Measurements from ENCODE around the gene CLTC. TPM values are rescaled to one million over a fixed set of nuclear protein-coding genes. Genes with fewer than 3 reads are reported as not detected.
"Not testable (repeated sequence)": the region's sequence is repeated elsewhere in the genome, so short reads cannot be mapped to it uniquely, and the experiment has no call there.

The CLTC gene
- total RNA-seq (100 to 1,000 TPM; 177 to 183 TPM), polyA plus RNA-seq (41.1 TPM)

DNA sequence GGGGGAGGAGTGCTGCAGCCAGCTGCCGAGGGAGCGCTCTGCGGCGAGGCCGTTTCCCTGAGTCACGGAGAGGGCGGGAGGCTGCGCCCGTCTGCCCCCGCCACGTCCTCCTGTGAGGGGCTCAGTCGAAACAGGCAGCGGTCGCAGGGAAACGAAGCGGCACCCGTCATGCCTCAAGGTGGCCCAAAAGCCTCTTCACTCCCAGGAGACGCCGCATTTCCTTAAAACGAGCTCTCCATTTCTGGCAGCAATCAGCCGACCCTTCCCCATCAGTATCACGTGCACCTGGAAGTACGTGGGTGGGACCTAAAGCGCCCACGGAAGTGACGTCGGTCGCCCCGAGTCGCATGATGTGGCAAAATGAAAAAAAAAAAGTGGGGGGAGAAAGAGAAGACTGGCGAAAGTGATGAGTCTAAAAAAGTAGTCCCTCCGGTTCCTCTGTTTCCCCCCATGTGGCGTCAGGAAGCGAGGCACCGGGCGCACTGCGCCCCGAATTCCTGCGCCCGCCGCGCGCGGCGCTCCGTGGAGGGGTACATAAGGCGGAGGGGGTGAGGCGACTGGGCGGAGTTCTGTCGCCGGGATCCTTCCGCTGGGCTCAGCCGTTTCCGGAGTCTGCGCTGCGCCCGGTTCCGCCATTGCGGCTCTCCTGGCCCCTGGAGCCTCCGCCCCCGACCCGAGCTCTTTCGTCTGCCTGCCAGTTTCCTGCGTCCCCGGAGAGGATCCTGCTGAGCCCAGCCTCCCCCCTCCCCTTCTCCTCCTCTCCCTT, at the start of gene CLTC:
TSS of gene CLTC (plus strand) at position 598 of the 766 bp plus-strand sequence. CDS start 237 bp downstream, outside the sequence.
- H3K4me3 Mint-ChIP-seq, result peak within 1 kb of the TSS; percentile 95 to 99 (median 96)
- ChIA-PET POLR2A (interaction anchor here (0.5 to 2.1 kb wide), 15 partner anchors 17 to 1601 kb away, joined by 3 to 13 read pairs (median 4); partner anchors contain the start of genes APPBP2, DHX40, PRR11 and PTRH2), CTCF (interaction anchor here (0.6 to 1.5 kb wide), 4 partner anchors 11 to 309 kb away, joined by 3 to 5 read pairs (median 3); no protein-coding TSS in a partner anchor)
- Histone ChIP-seq H3K4me3 (ENCODE audit: low read length) (peak within 1 kb of the TSS; percentile 88), H3K27me3 (ENCODE audit: insufficient read depth, low read length, poor library complexity, severe bottlenecking) (no peaks in the 10 kb centered on the region), H3K4me1 (ENCODE audit: insufficient read depth, low read length) (peaks cover 47% of the 10 kb centered on the region), H3K9me3 (ENCODE audit: low read length) (no peaks in the 10 kb centered on the region), H3K36me3 (ENCODE audit: insufficient read depth, low read length) (no peaks in the 10 kb centered on the region), H3K27ac (ENCODE audit: low read depth, low read length) (peak within 1 kb of the TSS; percentile 98)
- peak; percentile 87 to 95 (median 94) for DNase-seq
- peaks cover 45 to 59% (median 58%) of the 10 kb centered on the region in 3 donors for H3K4me1 Mint-ChIP-seq
- peaks cover 0 to 2% (median 0%) of the 10 kb centered on the region in 5 donors for H3K9me3 Mint-ChIP-seq
- peaks cover 0 to 33% (median 0%) of the 10 kb centered on the region in 3 donors for H3K36me3 Mint-ChIP-seq
- peak within 1 kb of the TSS; percentile 97 to 100 (median 99) for H3K27ac Mint-ChIP-seq
- H3K27me3 Mint-ChIP-seq, result peaks cover 0 to 5% of the 10 kb centered on the region in 2 donors

DNA sequence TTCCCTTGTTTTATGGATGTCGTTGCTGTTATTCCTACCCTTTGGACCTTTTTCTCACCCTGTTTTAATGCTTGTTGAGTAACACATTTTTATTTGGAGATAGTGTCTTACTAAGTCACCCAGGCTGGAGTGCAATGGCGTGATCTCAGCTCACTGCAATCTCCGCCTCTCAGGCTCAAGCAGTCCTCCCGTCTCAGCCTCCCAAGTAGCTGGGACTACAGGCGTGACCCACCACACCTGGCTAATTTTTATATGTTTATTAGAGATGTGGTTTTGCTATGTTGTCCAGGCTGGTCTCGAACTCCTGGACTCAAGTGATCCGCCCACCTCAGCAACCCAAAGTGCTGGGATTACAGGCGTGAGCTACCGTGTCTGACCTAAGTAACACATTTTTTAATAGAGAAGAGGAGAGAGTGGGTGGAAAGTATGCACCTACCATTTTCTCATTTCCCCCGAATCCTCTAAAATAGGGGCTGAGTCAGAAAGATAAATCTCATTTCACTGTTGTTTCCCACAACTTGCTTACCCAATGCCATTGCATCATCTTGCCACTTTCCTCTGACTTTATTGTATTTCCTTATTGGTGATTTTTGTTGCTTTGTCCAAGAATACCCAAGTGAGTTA, 47.3 kb upstream of the CLTC start:
- H3K9me3 ChIP-seq (ENCODE audit: low read length), result no peaks in the 10 kb centered on the region
- no peak for DNase-seq
- Mint-ChIP-seq H3K9me3 (no peaks in the 10 kb centered on the region), H3K27ac (peak overlapping the region in 4 of 8 donors; percentile 5 to 62 (median 38)), H3K4me1 (peaks cover 4 to 20% (median 5%) of the 10 kb centered on the region in 3 donors), H3K4me3 (peak overlapping the region in 1 of 7 donors; percentile 54), H3K36me3 (peaks cover 3 to 26% (median 4%) of the 10 kb centered on the region in 3 donors), H3K27me3 (no peaks in the 10 kb centered on the region)
- H3K27ac ChIP-seq (ENCODE audit: low read depth, low read length), result no peak overlapping the region
- H3K36me3 ChIP-seq (ENCODE audit: insufficient read depth, low read length), result peaks cover 8% of the 10 kb centered on the region
- POLR2A ChIA-PET, result no interaction called here
- H3K4me3 ChIP-seq (ENCODE audit: low read length), result no peak overlapping the region
- CTCF ChIA-PET, result no interaction called here
- no peaks in the 10 kb centered on the region for H3K27me3 ChIP-seq (ENCODE audit: insufficient read depth, low read length, poor library complexity, severe bottlenecking)
- no peaks in the 10 kb centered on the region for H3K4me1 ChIP-seq (ENCODE audit: insufficient read depth, low read length)

DNA sequence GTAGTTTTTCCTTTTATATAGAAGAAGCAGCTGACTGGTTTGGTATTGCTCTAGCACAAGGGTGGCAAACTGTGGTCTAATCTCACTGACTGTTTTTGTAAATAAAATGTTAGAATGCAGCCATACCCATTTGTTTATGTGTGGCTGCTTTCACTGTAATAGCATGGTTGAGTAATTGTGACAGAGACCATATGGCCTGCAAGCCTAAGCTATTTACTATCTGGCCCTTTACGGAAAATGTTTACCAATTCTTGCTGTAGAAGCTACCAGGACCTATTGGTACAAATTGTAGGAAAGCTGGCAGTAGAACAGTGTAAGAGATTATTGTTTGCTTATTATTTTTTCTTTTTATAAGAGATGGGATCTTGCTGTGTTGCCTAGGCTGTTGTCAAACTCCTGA, 35.5 kb upstream of the CLTC start:
- not testable (repeated sequence) for H3K4me3 ChIP-seq (ENCODE audit: low read length)

DNA sequence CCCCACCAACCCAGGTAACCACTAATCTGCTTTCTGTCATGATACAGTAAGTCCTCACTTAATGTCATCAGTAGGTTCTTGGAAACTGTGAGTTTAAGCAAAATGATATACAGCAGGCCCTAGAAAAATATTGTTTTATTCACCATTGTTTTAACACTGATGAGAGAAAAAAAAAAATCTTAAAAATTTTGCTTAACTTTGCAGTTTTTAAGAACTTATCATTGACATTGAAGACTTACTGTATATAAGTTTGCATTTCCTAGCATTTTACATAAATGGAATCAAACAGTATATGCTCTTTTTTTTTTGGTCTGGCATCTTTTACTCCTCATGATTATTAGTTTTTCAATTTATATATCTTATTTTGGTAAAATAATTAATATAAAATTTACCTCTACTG, 19.5 kb upstream of the CLTC start:
- Mint-ChIP-seq H3K36me3 (peaks cover 10 to 43% (median 22%) of the 10 kb centered on the region in 3 donors), H3K27me3 (no peaks in the 10 kb centered on the region), H3K4me1 (no peaks in the 10 kb centered on the region), H3K27ac (peak overlapping the region in 1 of 8 donors; percentile 14), H3K9me3 (no peaks in the 10 kb centered on the region), H3K4me3 (no peak overlapping the region)
- Histone ChIP-seq H3K27ac (ENCODE audit: low read depth, low read length) (no peak overlapping the region), H3K36me3 (ENCODE audit: insufficient read depth, low read length) (peaks cover 22% of the 10 kb centered on the region), H3K4me3 (ENCODE audit: low read length) (no peak overlapping the region), H3K4me1 (ENCODE audit: insufficient read depth, low read length) (no peaks in the 10 kb centered on the region), H3K9me3 (ENCODE audit: low read length) (no peaks in the 10 kb centered on the region), H3K27me3 (ENCODE audit: insufficient read depth, low read length, poor library complexity, severe bottlenecking) (no peaks in the 10 kb centered on the region)
- CTCF ChIA-PET, result no interaction called here
- DNase-seq, result no peak
- POLR2A ChIA-PET, result no interaction called here

More for the DNA sequence above, 35.5 kb upstream of the CLTC start:
- H3K4me1 Mint-ChIP-seq; H3K4me1 ChIP-seq (ENCODE audit: insufficient read depth, low read length); H3K27me3 Mint-ChIP-seq; H3K9me3 Mint-ChIP-seq; H3K36me3 Mint-ChIP-seq; H3K27me3 ChIP-seq (ENCODE audit: insufficient read depth, low read length, poor library complexity, severe bottlenecking); H3K4me3 Mint-ChIP-seq; H3K27ac ChIP-seq (ENCODE audit: low read depth, low read length); CTCF ChIA-PET; H3K9me3 ChIP-seq (ENCODE audit: low read length); H3K27ac Mint-ChIP-seq; POLR2A ChIA-PET; H3K36me3 ChIP-seq (ENCODE audit: insufficient read depth, low read length); DNase-seq: not testable (repeated sequence)

DNA sequence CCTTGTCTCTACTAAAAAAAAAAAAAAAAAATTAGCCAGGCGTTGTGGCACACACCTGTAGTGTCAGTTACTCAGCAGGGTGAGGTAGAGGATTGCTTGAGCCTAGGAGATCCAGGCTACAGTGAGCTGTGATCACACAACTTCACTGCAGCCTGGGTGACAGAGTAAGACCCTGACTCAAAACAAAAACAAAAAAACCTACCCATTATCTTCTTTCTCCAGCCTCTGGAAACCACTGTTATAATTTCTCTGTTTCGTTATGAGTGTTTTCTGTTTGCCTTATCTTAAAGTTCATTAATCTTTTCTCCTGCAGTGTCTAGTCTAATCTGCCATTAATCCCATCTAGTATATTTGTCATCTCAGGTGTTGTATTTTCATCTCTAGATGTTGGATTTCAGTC, 18.6 kb upstream of the CLTC start:
- Histone ChIP-seq H3K36me3 (ENCODE audit: insufficient read depth, low read length) (peaks cover 22% of the 10 kb centered on the region), H3K4me3 (ENCODE audit: low read length) (no peak overlapping the region), H3K4me1 (ENCODE audit: insufficient read depth, low read length) (no peaks in the 10 kb centered on the region), H3K27me3 (ENCODE audit: insufficient read depth, low read length, poor library complexity, severe bottlenecking) (no peaks in the 10 kb centered on the region), H3K9me3 (ENCODE audit: low read length) (no peaks in the 10 kb centered on the region), H3K27ac (ENCODE audit: low read depth, low read length) (no peak overlapping the region)
- H3K4me1 Mint-ChIP-seq, result no peaks in the 10 kb centered on the region
- ChIA-PET CTCF (no interaction called here), POLR2A (no interaction called here)
- H3K27me3 Mint-ChIP-seq, result no peaks in the 10 kb centered on the region
- H3K27ac Mint-ChIP-seq, result peak overlapping the region in 2 of 8 donors; percentile 34 to 48
- no peaks in the 10 kb centered on the region for H3K9me3 Mint-ChIP-seq
- no peak overlapping the region for H3K4me3 Mint-ChIP-seq
- DNase-seq, result no peak
- H3K36me3 Mint-ChIP-seq, result peaks cover 10 to 51% (median 25%) of the 10 kb centered on the region in 3 donors

DNA sequence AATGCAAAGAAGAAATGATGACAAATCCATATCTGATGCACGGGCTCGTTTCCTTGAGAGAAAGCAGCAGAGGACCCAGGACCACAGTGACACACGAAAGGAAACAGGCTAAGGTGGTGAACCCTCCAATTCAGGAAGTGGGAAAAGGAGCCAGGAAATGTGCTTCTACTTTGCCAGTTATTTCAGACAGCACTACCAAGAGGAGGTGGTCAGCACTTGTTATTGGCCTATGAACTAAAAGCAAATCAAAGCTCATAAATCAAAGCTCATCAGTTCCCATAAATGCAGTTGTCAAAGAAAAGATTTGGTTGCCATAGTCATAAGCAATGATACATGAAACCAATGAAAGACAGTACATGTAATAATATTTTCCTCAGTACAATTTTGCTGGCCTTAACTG, 12.6 kb upstream of the CLTC start:
- Histone ChIP-seq H3K36me3 (ENCODE audit: insufficient read depth, low read length) (peaks cover 19% of the 10 kb centered on the region), H3K4me3 (ENCODE audit: low read length) (no peak overlapping the region), H3K27me3 (ENCODE audit: insufficient read depth, low read length, poor library complexity, severe bottlenecking) (no peaks in the 10 kb centered on the region), H3K4me1 (ENCODE audit: insufficient read depth, low read length) (no peaks in the 10 kb centered on the region), H3K27ac (ENCODE audit: low read depth, low read length) (no peak overlapping the region), H3K9me3 (ENCODE audit: low read length) (no peaks in the 10 kb centered on the region)
- no peaks in the 10 kb centered on the region for H3K27me3 Mint-ChIP-seq
- no peaks in the 10 kb centered on the region for H3K4me1 Mint-ChIP-seq
- peak overlapping the region in 1 of 8 donors; percentile 24 for H3K27ac Mint-ChIP-seq
- H3K9me3 Mint-ChIP-seq, result no peaks in the 10 kb centered on the region
- H3K4me3 Mint-ChIP-seq, result no peak overlapping the region
- ChIA-PET CTCF (interaction anchor here (1.0 to 1.5 kb wide), 2 partner anchors 10 to 141 kb away, joined by 3 read pairs; no protein-coding TSS in a partner anchor), POLR2A (no interaction called here)
- DNase-seq, result no peak
- H3K36me3 Mint-ChIP-seq, result peaks cover 10 to 65% (median 29%) of the 10 kb centered on the region in 3 donors

DNA sequence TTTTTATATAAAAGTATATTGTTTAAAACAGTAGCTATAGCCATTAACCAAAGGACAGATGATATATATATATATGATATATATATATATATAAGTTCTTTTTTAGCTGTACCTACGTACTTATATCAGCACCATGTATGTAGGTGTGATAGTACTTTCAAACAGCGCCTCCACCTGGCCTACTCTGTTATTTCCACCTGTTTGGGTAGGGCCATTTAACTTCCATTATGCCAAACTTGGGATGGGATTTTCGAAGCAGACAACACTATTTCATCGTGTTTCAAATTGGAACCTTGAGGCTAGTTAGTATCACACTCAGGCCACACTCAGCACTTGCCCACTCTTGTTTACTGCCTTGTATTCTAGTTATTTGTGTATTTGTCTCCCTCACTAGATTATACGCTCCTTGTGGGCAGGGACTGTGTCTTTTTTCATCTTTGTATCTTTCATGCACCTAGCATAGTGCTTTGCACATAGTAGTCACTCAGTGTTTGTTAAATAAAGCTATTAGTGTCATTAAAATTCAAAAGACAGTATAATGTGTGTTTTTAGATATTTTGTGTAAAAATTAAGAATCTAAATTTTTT, 11.8 kb upstream of the CLTC start:
- Histone ChIP-seq H3K27ac (ENCODE audit: low read depth, low read length) (no peak overlapping the region), H3K27me3 (ENCODE audit: insufficient read depth, low read length, poor library complexity, severe bottlenecking) (no peaks in the 10 kb centered on the region), H3K4me3 (ENCODE audit: low read length) (no peak overlapping the region), H3K4me1 (ENCODE audit: insufficient read depth, low read length) (no peaks in the 10 kb centered on the region), H3K36me3 (ENCODE audit: insufficient read depth, low read length) (peaks cover 19% of the 10 kb centered on the region), H3K9me3 (ENCODE audit: low read length) (no peaks in the 10 kb centered on the region)
- Mint-ChIP-seq H3K36me3 (peaks cover 10 to 59% (median 26%) of the 10 kb centered on the region in 3 donors), H3K27ac (no peak overlapping the region), H3K9me3 (no peaks in the 10 kb centered on the region), H3K4me1 (no peaks in the 10 kb centered on the region), H3K4me3 (no peak overlapping the region), H3K27me3 (no peaks in the 10 kb centered on the region)
- POLR2A ChIA-PET, result interaction anchor here (0.6 kb wide), 1 partner anchor 319 kb away, joined by 5 read pairs; no protein-coding TSS in a partner anchor
- peak in 1 of 5 donors; percentile 3 for DNase-seq
- CTCF ChIA-PET, result interaction anchor here (1.0 to 1.5 kb wide), 4 partner anchors 9 to 262 kb away, joined by 3 to 5 read pairs (median 4); partner anchors contain the start of gene CLTC

Measured in CD8-positive, alpha-beta memory T cell (primary cell).